H1 (cell line): Measurements from ENCODE around the gene NBDY. TPM values are rescaled to one million over a fixed set of nuclear protein-coding genes. Genes with fewer than 3 reads are reported as not detected.
A peak's percentile ranks its signal among the peaks of the same experiment; 100 is the strongest.

Experiments used
- CTCF ChIA-PET: fragments of 300-600 bp; sonication (Branson Sonifier 250); formaldehyde crosslinking; loops from one replicate; lab custom pipeline; 2021; ENCODE audit not compliant: partially characterized antibody; lab: Charles Lee
- POLR2A ChIA-PET: fragments of 300-600 bp; sonication (Branson Sonifier 250); formaldehyde crosslinking; loops from one replicate; lab custom pipeline; 2021; ENCODE audit warnings: inconsistent platforms; ENCODE audit not compliant: partially characterized antibody; lab: Charles Lee
- DNase-seq, 2 experiments: peaks; one replicate each; pipeline versions ENCODE4 v3.0.0 to v3.0.0-alpha.2; 2010 to 2022; ENCODE audit warnings: low spot score in 2 of 2, low read depth in 1 of 2, mixed read lengths in 1 of 2
- FAIRE-seq: peaks from 2 replicates; lab custom pipeline; 2011; peaks lifted over from hg19 to GRCh38; lab: Jason Lieb, UNC
- H2AFZ ChIP-seq: 2 replicates; pipeline ENCODE4 v1.8.1; 2012; ENCODE audit warnings: low read length, inconsistent platforms
- H2AK5ac ChIP-seq: 2 replicates; pipeline ENCODE4 v1.6.1; 2013; ENCODE audit warnings: low read depth, low read length
- H2BK120ac ChIP-seq: replicated peaks from 2 replicates; pipeline ENCODE3; 2013; ENCODE audit warnings: low read depth, low read length, inconsistent platforms
- H2BK12ac ChIP-seq: 2 replicates; pipeline ENCODE4 v1.6.1; 2013; ENCODE audit warnings: low read depth, low read length
- H2BK15ac ChIP-seq: 2 replicates; pipeline ENCODE4 v1.6.1; 2013; ENCODE audit warnings: low read length
- H2BK20ac ChIP-seq: 2 replicates; pipeline ENCODE4 v1.6.1; 2013; ENCODE audit warnings: low read length
- H2BK5ac ChIP-seq: 2 replicates; pipeline ENCODE4 v1.6.1; 2013; ENCODE audit warnings: low read depth, low read length
- H3K14ac ChIP-seq: 2 replicates; pipeline ENCODE4 v1.6.1; 2013; ENCODE audit warnings: inconsistent platforms; ENCODE audit not compliant: insufficient read length
- H3K18ac ChIP-seq: 2 replicates; pipeline ENCODE4 v1.6.1; 2013; ENCODE audit warnings: low read length; ENCODE audit errors: extremely low read depth
- H3K23ac ChIP-seq: 2 replicates; pipeline ENCODE4 v1.6.1; 2013; ENCODE audit warnings: inconsistent platforms; ENCODE audit not compliant: insufficient read length
- H3K23me2 ChIP-seq: 2 replicates; pipeline ENCODE4 v1.6.1; 2013; ENCODE audit warnings: low read depth, low read length
- H3K27ac ChIP-seq: 2 replicates; pipeline ENCODE4 v1.6.1; 2011; ENCODE audit warnings: low read depth, low read length, inconsistent platforms
- H3K27me3 ChIP-seq, 4 experiments: replicated peaks in 1 of 4; 1 replicate in 1 of 4; 2 replicates in 3 of 4; pipeline versions ENCODE4 v1.6.1 to v1.8.1; 2011 to 2013; ENCODE audit warnings: low read length in 3 of 4, mild to moderate bottlenecking in 3 of 4, inconsistent platforms in 2 of 4, mixed read lengths in 2 of 4, moderate library complexity in 1 of 4; ENCODE audit not compliant: control insufficient read depth in 3 of 4, insufficient read depth in 3 of 4; ENCODE audit errors: extremely low read depth in 1 of 4
- H3K36me3 ChIP-seq, 4 experiments: 2 replicates each; pipeline versions ENCODE4 v1.6.1 to v1.8.1; 2011 to 2013; ENCODE audit warnings: mild to moderate bottlenecking in 4 of 4, low read length in 3 of 4, moderate library complexity in 2 of 4, control low read depth in 1 of 4, inconsistent platforms in 1 of 4; ENCODE audit not compliant: insufficient read depth in 4 of 4, control insufficient read depth in 2 of 4
- H3K4ac ChIP-seq: replicated peaks from 2 replicates; pipeline ENCODE3; 2013; ENCODE audit warnings: low read length, low read depth, mixed read lengths, inconsistent platforms; ENCODE audit not compliant: insufficient read length
- H3K4me1 ChIP-seq, 4 experiments: replicated peaks in 1 of 4; 1 replicate in 1 of 4; 2 replicates in 3 of 4; pipeline versions ENCODE4 v1.6.1 to v1.8.1; 2011 to 2013; ENCODE audit warnings: low read length in 3 of 4, inconsistent platforms in 2 of 4, mixed read lengths in 1 of 4; ENCODE audit not compliant: insufficient read depth in 4 of 4, control insufficient read depth in 3 of 4
- H3K4me2 ChIP-seq, 2 experiments: 2 replicates each; pipeline versions ENCODE4 v1.6.1 to v1.8.1; 2011 to 2013; ENCODE audit warnings: low read depth in 2 of 2, low read length in 2 of 2, control low read depth in 1 of 2, inconsistent platforms in 1 of 2, mild to moderate bottlenecking in 1 of 2; ENCODE audit not compliant: insufficient read depth in 1 of 2
- H3K4me3 ChIP-seq, 4 experiments: fragments of 200-600, 300-600 bp in 1 of 4; sonication (generic), shearing (Covaris generic), sonication (Bioruptor Twin) in 1 of 4; 2 replicates each; pipeline versions ENCODE4 v1.5.1 to v1.8.1; 2011 to 2016; ENCODE audit warnings: low read length in 4 of 4, low read depth in 3 of 4, control low read depth in 2 of 4, inconsistent platforms in 2 of 4, mild to moderate bottlenecking in 2 of 4, mixed read lengths in 1 of 4, moderate library complexity in 1 of 4; ENCODE audit not compliant: insufficient read depth in 2 of 4; ENCODE audit errors: extremely low read depth in 1 of 4
- H3K56ac ChIP-seq: replicated peaks from 2 replicates; pipeline ENCODE3; 2013; ENCODE audit warnings: low read depth, mild to moderate bottlenecking, mixed read lengths, low read length, inconsistent platforms; ENCODE audit not compliant: insufficient read length
- H3K79me1 ChIP-seq: 2 replicates; pipeline ENCODE4 v1.6.1; 2013; ENCODE audit warnings: low read depth, low read length, control low read depth
- H3K79me2 ChIP-seq, 2 experiments: 2 replicates each; pipeline versions ENCODE4 v1.6.1 to v1.8.1; 2012 to 2013; ENCODE audit warnings: low read length in 2 of 2, mild to moderate bottlenecking in 2 of 2, inconsistent platforms in 1 of 2; ENCODE audit not compliant: insufficient read depth in 2 of 2, control insufficient read depth in 1 of 2
- H3K9ac ChIP-seq, 4 experiments: replicated peaks in 1 of 4; 1 replicate in 1 of 4; 2 replicates in 3 of 4; pipeline versions ENCODE4 v1.6.1 to v1.8.1; 2011 to 2013; ENCODE audit warnings: low read depth in 3 of 4, low read length in 3 of 4, control low read depth in 2 of 4, mild to moderate bottlenecking in 2 of 4, moderate library complexity in 2 of 4, inconsistent platforms in 1 of 4; ENCODE audit errors: extremely low read depth in 1 of 4
- H3K9me3 ChIP-seq, 2 experiments: 2 replicates each; pipeline versions ENCODE4 v1.6.1 to v1.8.1; 2012 to 2013; ENCODE audit warnings: mild to moderate bottlenecking in 2 of 2, moderate library complexity in 2 of 2, control low read depth in 1 of 2, inconsistent platforms in 1 of 2, low read depth in 1 of 2, low read length in 1 of 2, mixed read lengths in 1 of 2; ENCODE audit not compliant: insufficient read depth in 2 of 2
- H4K20me1 ChIP-seq, 2 experiments: replicated peaks in 1 of 2; 2 replicates each; pipeline versions ENCODE3 to v1.8.1; 2011 to 2013; ENCODE audit warnings: inconsistent platforms in 2 of 2, low read length in 2 of 2, mild to moderate bottlenecking in 1 of 2; ENCODE audit not compliant: insufficient read depth in 2 of 2, control insufficient read depth in 1 of 2
- H4K5ac ChIP-seq: 2 replicates; pipeline ENCODE4 v1.6.1; 2013; ENCODE audit warnings: low read length, low read depth, mixed read lengths, inconsistent platforms; ENCODE audit not compliant: insufficient read length
- H4K8ac ChIP-seq: 2 replicates; pipeline ENCODE4 v1.8.0; 2013; ENCODE audit warnings: mild to moderate bottlenecking, moderate library complexity, low read length, inconsistent platforms; ENCODE audit not compliant: insufficient read depth; ENCODE audit errors: extremely low read depth
- H4K91ac ChIP-seq: replicated peaks from 2 replicates; pipeline ENCODE3; 2013; ENCODE audit warnings: low read length, mixed read lengths, inconsistent platforms; ENCODE audit not compliant: insufficient read length
- EGR1 ChIP-seq: IDR thresholded peaks from 2 replicates; pipeline ENCODE4 v1.6.1; 2011; ENCODE audit warnings: low read depth, low read length, borderline replicate concordance
- RAD21 ChIP-seq, 2 experiments: IDR thresholded peaks in 1 of 2; conservative IDR thresholded peaks in 1 of 2; 2 replicates each; pipeline ENCODE4 v1.6.1; 2011; ENCODE audit warnings: low read depth in 2 of 2, low read length in 2 of 2, improper control_type of control experiment in 1 of 2, inconsistent platforms in 1 of 2, mild to moderate bottlenecking in 1 of 2, moderate library complexity in 1 of 2
- SAP30 ChIP-seq: fragments of 300-600 bp; sonication (generic); IDR thresholded peaks from 2 replicates; pipeline ENCODE4 v1.7.1; 2012; ENCODE audit warnings: low read length, moderate library complexity, mild to moderate bottlenecking, inconsistent platforms; ENCODE audit not compliant: insufficient read depth, insufficient replicate concordance
- WGBS, 2 experiments: shearing (Covaris generic) in 1 of 2; methylation state at CpG; one replicate each; pipeline versions ENCODE4 v1.1.6 to v1.1.7; 2013 to 2015; ENCODE audit warnings: low lambda C conversion rate in 2 of 2, mixed read lengths in 2 of 2, inconsistent platforms in 1 of 2, low coverage in 1 of 2, missing lambda C conversion rate in 1 of 2; ENCODE audit not compliant: insufficient replicate concordance in 2 of 2, insufficient coverage in 1 of 2, insufficient read length in 1 of 2; ENCODE audit errors: extremely low coverage in 1 of 2, missing lambda C conversion rate in 1 of 2; 5-methylcytosine and 5-hydroxymethylcytosine counted together
- polyA plus RNA-seq, 7 experiments: library from polyadenylated mRNA; depleted of rRNA in 3 of 7; stranded (reverse) in 5 of 7; unstranded in 2 of 7; fragments of >200 nt in 5 of 7; fragments of 200-250 nt in 2 of 7; gene quantifications; 1 replicate in 5 of 7; 2 replicates in 1 of 7; 4 replicates in 1 of 7; pipeline versions ENCODE4 v1.2.1 to v1.2.3, GENCODE V29; 2011 to 2013; ENCODE audit warnings: missing spikeins in 2 of 7, mixed read lengths in 2 of 7
- total RNA-seq: library from RNA; stranded (reverse); fragmentation: NEBNext Ultra II Directional; extraction: Animal tissue kit (Norgen Biotek cat#: 25700); gene quantifications from 2 replicates; pipeline ENCODE4 v1.2.1, GENCODE V29; 2021
- TF ChIP-seq, protein P1 (sequence below), 3 experiments: IDR thresholded peaks; 1 replicate in 2 of 3; 2 replicates in 1 of 3; pipeline versions ENCODE4 v1.5.1 to v1.6.1; 2011; ENCODE audit warnings: low read length in 3 of 3, mild to moderate bottlenecking in 3 of 3, inconsistent platforms in 2 of 3, low read depth in 1 of 3, moderate library complexity in 1 of 3; ENCODE audit not compliant: insufficient read depth in 1 of 3; ENCODE audit errors: control extremely low read depth in 1 of 3

Gene NBDY
- total and polyA plus RNA-seq, 2 of the 8 experiments (the other 6 are each of a cell fraction or from before 2014, with no cell fraction given), result 42.3 to 57.8 TPM

DNA sequence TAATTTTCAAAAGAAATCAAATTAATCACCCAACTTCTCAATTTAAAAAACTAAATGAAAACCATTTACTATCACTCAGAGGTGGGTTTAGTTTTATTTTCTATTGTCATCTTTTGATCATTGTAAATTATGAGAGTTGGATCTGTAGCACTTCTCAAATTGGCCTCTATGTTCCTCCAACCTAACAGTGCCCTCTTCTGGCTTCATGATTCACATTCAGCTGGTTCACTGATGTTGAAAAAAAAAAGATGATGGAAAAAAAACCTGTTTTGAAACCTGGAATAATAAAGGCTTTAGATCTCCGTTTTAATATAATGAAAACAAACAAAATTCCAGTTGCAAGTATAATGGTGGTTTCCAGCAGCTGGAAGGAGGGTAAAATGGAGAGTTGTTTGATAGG lies 2.4 kb upstream of the NBDY start:
- Histone ChIP-seq H3K9ac (no peak overlapping the region), H3K4ac (no peak overlapping the region), H3K23me2 (no peaks in the 10 kb centered on the region), H4K8ac (no peak overlapping the region), H2AK5ac (no peak overlapping the region), H2BK120ac (no peak overlapping the region), H2BK5ac (no peak overlapping the region), H2BK15ac (no peak overlapping the region), H3K18ac (no peak overlapping the region), H3K9me3 (no peaks in the 10 kb centered on the region), H3K4me1 (no peaks in the 10 kb centered on the region), H3K14ac (no peak overlapping the region), H3K4me3 (no peak overlapping the region), H3K23ac (no peak overlapping the region), H3K27ac (no peak overlapping the region), H2BK20ac (no peak overlapping the region), H2AFZ (no peak overlapping the region), H2BK12ac (no peak overlapping the region), H3K27me3 (no peaks in the 10 kb centered on the region), H3K4me2 (no peak overlapping the region), H4K20me1 (no peaks in the 10 kb centered on the region), H3K36me3 (no peaks in the 10 kb centered on the region), H3K56ac (no peak overlapping the region), H4K91ac (no peak overlapping the region), H3K79me2 (peaks cover 0 to 19% of the 10 kb centered on the region in 2 experiments; a peak in 2 of 4 replicates), H4K5ac (no peak overlapping the region), H3K79me1 (no peaks in the 10 kb centered on the region)
- POLR2A ChIA-PET, result no interaction called here
- CTCF ChIA-PET, result interaction anchor here (1.0 to 2.0 kb wide), 6 partner anchors 15 to 447 kb away, joined by 3 to 11 read pairs (median 3); no protein-coding TSS in a partner anchor
- TF ChIP-seq SAP30 (no peak), RAD21 (IDR thresholded peaks at IDR 0.05 in 1 of 2, conservative IDR thresholded peaks at IDR 0.05 in 1 of 2; ENCODE audit: low read depth in 2 of 2, low read length in 2 of 2) (peak; percentile 68), EGR1 (no peak)
- TF ChIP-seq, protein P1, sequence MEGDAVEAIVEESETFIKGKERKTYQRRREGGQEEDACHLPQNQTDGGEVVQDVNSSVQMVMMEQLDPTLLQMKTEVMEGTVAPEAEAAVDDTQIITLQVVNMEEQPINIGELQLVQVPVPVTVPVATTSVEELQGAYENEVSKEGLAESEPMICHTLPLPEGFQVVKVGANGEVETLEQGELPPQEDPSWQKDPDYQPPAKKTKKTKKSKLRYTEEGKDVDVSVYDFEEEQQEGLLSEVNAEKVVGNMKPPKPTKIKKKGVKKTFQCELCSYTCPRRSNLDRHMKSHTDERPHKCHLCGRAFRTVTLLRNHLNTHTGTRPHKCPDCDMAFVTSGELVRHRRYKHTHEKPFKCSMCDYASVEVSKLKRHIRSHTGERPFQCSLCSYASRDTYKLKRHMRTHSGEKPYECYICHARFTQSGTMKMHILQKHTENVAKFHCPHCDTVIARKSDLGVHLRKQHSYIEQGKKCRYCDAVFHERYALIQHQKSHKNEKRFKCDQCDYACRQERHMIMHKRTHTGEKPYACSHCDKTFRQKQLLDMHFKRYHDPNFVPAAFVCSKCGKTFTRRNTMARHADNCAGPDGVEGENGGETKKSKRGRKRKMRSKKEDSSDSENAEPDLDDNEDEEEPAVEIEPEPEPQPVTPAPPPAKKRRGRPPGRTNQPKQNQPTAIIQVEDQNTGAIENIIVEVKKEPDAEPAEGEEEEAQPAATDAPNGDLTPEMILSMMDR (IDR thresholded peaks at IDR 0.05; ENCODE audit: control extremely low read depth in 1 of 3, insufficient read depth in 1 of 3, low read depth in 1 of 3, low read length in 3 of 3), result peak in 2 of 3 experiments; percentile 39 to 42; a peak in 2 of 4 replicates
- FAIRE-seq (peak; percentile 55), DNase-seq (no peak)
- WGBS, 2 experiments, result 13% methylated on average over 1 of the region's 1 CpG; no CpG with 5 or more reads in 1 of the 2 experiments
